ENCODE data around the gene TRAF3IP3. TPM values are rescaled to one million over a fixed set of nuclear protein-coding genes. Genes with fewer than 3 reads are reported as not detected.

Gene TRAF3IP3
- total and polyA plus RNA-seq, 2 of the 13 experiments (the other 11 are each of a cell fraction or from before 2014, with no cell fraction given): not detected

Other genes with a start within 250 kb of the TRAF3IP3 start
- not detected in 2 replicates for gene CAMK1G, start 172.3 kb upstream of the TRAF3IP3 start, total RNA-seq (2016; rRNA removed; fragmentation: Illumina TruSeq; extraction: Trizol)
- not detected in 2 replicates for gene CAMK1G, start 172.3 kb upstream of the TRAF3IP3 start, polyA plus RNA-seq (2011; rRNA removed)
- 0.10 and 0.24 TPM in 2 replicates for gene LAMB3, start 103.6 kb upstream of the TRAF3IP3 start, total RNA-seq (2016; rRNA removed; fragmentation: Illumina TruSeq; extraction: Trizol)
- gene LAMB3, start 103.6 kb upstream of the TRAF3IP3 start, polyA plus RNA-seq (2011; rRNA removed): 0.18 TPM in 2 replicates
- not detected in 2 replicates for gene G0S2, start 80.6 kb upstream of the TRAF3IP3 start, total RNA-seq (2016; rRNA removed; fragmentation: Illumina TruSeq; extraction: Trizol)
- gene G0S2, start 80.6 kb upstream of the TRAF3IP3 start, polyA plus RNA-seq (2011; rRNA removed): not detected in 2 replicates
- gene HSD11B1, start 51.2 kb upstream of the TRAF3IP3 start, total RNA-seq (2016; rRNA removed; fragmentation: Illumina TruSeq; extraction: Trizol): not detected in 2 replicates
- not detected in 2 replicates for gene HSD11B1, start 51.2 kb upstream of the TRAF3IP3 start, polyA plus RNA-seq (2011; rRNA removed)
- gene C1orf74, start 28.5 kb downstream of the TRAF3IP3 start, total RNA-seq (2016; rRNA removed; fragmentation: Illumina TruSeq; extraction: Trizol): 0.71 and 0.98 TPM in 2 replicates
- 0.33 and 0.40 TPM in 2 replicates for gene C1orf74, start 28.5 kb downstream of the TRAF3IP3 start, polyA plus RNA-seq (2011; rRNA removed)
- gene IRF6, start 50.1 kb downstream of the TRAF3IP3 start, total RNA-seq (2016; rRNA removed; fragmentation: Illumina TruSeq; extraction: Trizol): 0.02 TPM in 1 of 2 replicates, not detected in the other
- 0.05 TPM in 1 of 2 replicates, not detected in the other for gene IRF6, start 50.1 kb downstream of the TRAF3IP3 start, polyA plus RNA-seq (2011; rRNA removed)
- gene UTP25, start 71.9 kb downstream of the TRAF3IP3 start, total RNA-seq (2016; rRNA removed; fragmentation: Illumina TruSeq; extraction: Trizol): 5.7 and 6.6 TPM in 2 replicates
- gene UTP25, start 71.9 kb downstream of the TRAF3IP3 start, polyA plus RNA-seq (2011; rRNA removed): 4.4 and 4.8 TPM in 2 replicates
- gene SYT14, start 182.2 kb downstream of the TRAF3IP3 start, total RNA-seq (2016; rRNA removed; fragmentation: Illumina TruSeq; extraction: Trizol): not detected in 2 replicates
- not detected in 2 replicates for gene SYT14, start 182.2 kb downstream of the TRAF3IP3 start, polyA plus RNA-seq (2011; rRNA removed)

All from HepG2 (cell line).